Measurements from ENCODE around the gene DIP2C.

DNA sequence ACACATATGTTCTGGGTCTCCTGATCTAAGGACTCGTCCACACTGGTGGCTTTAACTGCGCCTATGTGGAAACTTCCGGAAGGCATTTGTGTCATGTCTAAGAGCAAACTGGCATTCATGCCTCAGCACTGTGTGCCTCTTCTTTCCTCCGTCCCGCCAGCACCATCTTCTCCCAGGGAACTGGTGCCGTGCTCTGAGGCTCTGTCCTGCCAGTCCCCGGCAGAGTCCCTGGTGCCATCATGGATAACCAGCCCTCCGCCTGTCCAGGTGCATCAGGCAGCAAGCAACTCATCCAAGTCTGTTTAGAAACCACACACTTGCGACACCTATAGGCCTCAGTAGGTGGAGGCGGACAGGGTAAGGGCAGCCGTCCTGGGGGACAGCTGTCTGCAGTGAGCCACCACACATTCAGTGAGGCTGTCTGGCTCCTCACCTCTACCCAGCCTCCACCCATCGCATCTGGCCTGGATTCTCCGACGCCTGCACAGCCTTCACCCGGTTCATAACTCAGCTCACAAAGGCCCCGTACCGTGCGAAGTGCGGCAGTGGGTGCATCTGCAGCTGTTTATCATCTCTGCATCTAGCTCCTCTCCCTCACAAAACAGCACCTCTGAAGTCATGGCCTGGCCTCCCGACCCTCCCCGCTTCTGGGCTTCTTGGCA lies 162.7 kb downstream of the DIP2C start:
- TF ChIP-seq TEAD4 (CRISPR knock-in tag; IDR thresholded peaks at IDR 0.05) (no peak), CREM (CRISPR knock-in tag; IDR thresholded peaks at IDR 0.05) (no peak), RELA (CRISPR knock-in tag; IDR thresholded peaks at IDR 0.05; ENCODE audit: borderline replicate concordance) (no peak), FOXP1 (CRISPR knock-in tag; IDR thresholded peaks at IDR 0.05; ENCODE audit: borderline replicate concordance) (no peak), FOXK1 (CRISPR knock-in tag; IDR thresholded peaks at IDR 0.05) (no peak), ZNF121 (CRISPR knock-in tag; IDR thresholded peaks at IDR 0.05) (no peak)
- TF ChIP-seq, protein P1, sequence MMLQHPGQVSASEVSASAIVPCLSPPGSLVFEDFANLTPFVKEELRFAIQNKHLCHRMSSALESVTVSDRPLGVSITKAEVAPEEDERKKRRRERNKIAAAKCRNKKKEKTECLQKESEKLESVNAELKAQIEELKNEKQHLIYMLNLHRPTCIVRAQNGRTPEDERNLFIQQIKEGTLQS (CRISPR knock-in tag; conservative IDR thresholded peaks at IDR 0.05) = no peak
- TF ChIP-seq, protein P2, sequence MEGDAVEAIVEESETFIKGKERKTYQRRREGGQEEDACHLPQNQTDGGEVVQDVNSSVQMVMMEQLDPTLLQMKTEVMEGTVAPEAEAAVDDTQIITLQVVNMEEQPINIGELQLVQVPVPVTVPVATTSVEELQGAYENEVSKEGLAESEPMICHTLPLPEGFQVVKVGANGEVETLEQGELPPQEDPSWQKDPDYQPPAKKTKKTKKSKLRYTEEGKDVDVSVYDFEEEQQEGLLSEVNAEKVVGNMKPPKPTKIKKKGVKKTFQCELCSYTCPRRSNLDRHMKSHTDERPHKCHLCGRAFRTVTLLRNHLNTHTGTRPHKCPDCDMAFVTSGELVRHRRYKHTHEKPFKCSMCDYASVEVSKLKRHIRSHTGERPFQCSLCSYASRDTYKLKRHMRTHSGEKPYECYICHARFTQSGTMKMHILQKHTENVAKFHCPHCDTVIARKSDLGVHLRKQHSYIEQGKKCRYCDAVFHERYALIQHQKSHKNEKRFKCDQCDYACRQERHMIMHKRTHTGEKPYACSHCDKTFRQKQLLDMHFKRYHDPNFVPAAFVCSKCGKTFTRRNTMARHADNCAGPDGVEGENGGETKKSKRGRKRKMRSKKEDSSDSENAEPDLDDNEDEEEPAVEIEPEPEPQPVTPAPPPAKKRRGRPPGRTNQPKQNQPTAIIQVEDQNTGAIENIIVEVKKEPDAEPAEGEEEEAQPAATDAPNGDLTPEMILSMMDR (IDR thresholded peaks at IDR 0.05) = no peak

All from WTC11 (cell line).